GM21528 (cell line): ENCODE measurements around the gene INIP.

Experiments
- ATAC-seq: cut with Tn5 transposase; IDR thresholded peaks from one replicate; pipeline ENCODE4 v1.9.1; 2021; ENCODE audit warnings: mild to moderate bottlenecking, moderate library complexity; ENCODE audit not compliant: unreplicated experiment, low FRiP score

INIP gene

DNA sequence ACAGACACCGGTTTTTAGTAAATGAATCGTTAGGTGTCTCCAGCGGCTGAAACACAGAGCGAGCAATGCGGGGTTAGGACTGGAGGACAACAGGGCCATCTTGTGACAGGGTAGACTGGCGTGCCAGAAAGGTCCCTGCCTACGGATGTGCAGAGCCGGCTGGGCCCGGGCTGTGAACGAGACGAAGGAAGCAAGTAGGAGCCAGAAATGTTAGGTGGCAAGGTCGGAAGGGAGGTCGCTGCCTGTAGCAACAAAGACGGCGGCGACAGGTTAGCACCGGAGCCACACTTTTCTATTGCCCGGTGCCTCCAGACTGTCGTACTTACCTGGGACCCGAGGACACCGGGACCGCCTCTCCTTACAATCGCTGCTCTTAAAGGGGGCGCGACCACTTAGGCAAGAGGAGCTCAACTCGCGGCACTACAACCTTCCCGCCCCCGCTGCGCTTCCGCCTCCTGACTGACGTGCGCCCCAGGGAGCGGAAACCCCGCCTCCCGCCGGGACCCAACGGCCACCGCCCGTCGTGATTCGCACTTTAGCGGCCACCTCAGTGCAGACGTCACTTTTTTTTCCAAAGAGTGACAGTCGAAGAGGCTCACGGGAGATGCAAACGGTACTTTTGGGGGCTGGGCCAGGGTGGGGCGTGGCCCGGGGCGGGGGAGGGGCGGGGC, at the start of gene INIP:
INIP (minus strand) TSS at position 457 of the 671 bp plus-strand sequence. CDS start 1,632 bp downstream, outside the sequence.
- peak; percentile 96 for ATAC-seq

GRCh38 chr9:112765281-112765680, 47.4 kb upstream of the INIP start:
- ATAC-seq = no peak

DNA sequence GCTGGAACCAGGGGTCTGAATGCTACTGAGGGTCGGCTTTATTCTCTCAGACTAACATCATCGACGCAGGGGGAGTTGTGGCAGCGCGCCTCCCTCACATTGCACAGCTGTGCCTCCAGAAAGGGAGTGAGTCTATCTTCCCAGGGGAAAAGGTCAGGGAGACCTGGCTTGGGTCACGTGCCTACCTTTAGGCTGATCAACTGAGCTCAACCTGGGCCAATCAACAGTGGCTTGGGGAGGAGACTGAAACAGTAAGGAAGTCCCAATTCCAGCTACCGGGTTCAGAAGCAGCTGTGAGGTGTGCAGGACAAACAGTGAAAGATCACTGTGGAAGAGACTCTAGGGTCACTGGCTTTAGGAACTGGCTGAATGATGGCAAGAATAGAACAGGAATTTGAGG, 46.9 kb upstream of the INIP start:
- ATAC-seq = no peak

- no peak for ATAC-seq
Measured at GRCh38 chr9:112764344-112764743, 46.4 kb upstream of the INIP start.

GRCh38 chr9:112762726-112763518, 45.0 kb upstream of the INIP start:
- ATAC-seq = no peak

GRCh38 chr9:112761912-112762655, 44.2 kb upstream of the INIP start:
- no peak for ATAC-seq

DNA sequence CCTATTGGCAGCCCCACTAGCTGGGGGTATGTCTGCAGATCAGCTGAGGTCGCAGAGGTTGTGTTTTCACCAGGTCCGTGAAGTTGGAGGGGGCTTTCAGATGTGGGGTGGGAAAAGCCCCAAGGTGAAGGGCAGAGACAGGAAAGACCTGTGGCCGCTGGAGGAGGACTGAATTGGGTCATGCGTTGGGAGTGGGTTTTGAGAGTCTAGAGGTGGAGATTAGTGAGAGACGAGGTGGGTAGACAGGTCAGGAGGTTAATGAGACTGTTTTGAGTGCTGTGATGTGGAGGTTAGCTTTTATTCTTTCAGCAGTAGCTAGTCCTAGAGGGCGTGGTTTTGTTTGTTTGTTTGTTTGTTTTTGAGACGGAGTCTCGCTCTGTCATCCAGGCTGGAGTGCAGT, 42.9 kb upstream of the INIP start:
- no peak for ATAC-seq

DNA sequence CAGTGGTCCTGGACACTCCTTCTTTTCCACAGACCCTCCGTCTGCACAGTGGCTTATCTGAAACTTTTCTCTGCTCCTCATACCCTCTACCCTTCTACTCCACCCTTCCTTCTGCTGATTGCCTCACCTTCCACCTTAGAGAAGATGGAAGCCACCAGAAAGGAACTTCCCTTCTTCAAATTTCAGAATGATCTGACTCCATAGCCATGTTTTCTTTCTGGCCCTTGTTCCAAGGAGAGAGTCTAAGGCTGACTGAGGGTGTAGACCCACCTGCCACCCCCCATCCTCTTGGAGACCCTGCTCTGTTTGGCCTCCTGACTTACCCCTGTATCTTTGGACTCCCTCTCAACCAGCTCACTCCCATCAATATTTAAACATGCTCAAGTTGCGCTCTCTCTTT, 40.0 kb upstream of the INIP start:
- ATAC-seq = no peak

DNA sequence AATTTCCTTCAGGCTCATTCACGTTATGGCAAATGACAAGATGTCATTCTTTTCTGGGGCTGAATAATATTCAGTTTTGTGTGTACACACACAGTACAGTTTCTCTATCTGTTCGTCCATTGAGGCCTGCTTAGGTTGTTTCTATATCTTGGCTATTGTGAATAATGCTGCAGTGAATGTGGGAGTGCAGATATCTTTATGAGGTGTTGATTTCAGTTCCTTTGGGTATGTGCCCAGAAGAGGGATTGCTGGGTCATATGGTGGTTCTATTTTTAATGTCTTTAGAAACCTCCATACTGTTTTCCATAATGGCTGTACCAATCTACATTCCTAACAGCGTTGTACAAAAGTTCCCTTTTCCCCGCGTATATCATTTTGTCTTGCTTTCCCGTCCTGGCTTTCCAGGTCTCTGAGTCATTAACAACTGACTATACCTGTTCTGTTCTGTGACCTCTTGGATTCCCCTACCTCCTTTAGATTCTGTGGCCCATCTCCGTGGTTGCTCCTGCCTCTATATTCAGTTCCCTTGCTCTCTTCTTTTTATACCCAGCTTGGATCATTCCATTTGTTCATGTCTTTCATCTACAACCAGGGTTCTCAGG, 39.5 kb upstream of the INIP start:
- no peak for ATAC-seq

DNA sequence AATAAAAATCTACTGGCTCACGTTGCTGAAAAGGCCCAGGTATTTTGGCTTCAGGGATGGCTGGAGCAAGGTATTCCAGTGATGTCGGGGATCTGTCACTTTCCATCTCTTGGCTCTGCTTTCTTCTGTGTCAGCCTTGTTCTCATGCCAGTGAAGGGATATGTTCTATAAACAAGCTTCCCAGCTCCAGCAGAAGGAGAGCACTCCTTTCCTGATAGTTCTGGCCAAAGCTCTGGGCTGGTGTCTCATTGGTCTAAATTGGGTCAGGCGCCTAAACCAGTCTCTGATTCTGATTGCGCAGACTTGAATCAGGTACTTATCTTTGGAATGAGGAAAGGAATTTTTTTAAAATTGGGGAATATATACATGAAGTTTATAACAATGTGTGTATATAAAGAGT, 37.8 kb upstream of the INIP start:
- ATAC-seq = no peak

GRCh38 chr9:112755016-112755427, 37.1 kb upstream of the INIP start:
- no peak for ATAC-seq

DNA sequence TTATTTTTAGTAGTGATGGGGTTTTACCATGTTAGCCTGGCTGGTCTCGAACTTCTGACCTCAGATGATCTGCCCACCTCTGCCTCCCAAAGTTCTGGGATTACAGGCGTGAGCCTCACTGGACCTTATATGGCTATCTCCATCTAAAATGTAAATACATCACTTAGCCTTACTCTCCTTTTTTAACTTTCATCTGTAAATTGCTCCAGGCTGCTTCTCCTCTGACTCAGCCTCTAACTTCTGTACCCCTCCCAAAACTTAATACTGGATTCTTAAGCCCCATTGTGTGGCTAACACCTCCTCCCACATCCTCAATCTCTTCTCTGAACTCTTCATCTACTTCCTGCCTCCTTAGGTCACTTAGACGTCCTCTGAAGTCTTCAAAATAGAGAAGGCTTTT, 36.7 kb upstream of the INIP start:
- no peak for ATAC-seq

DNA sequence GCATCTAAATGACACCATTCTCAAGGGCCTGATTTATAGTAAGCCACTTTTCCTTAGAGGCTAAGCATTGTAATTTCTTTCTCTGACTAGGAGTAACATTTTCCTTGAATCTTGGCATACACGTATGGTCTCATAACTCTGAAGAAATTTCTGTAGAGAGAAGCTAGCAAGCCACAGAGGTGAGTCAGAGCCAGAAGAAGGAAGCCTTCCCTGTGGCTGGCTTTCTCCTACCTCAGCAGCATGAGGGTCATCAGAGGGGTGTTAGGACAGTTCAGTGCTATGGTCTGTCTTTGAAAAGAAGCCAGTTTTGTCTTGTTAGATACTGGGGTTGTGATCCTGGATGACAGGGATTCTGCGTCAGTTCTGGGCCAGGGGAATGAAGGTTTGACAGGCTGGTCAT, 35.8 kb upstream of the INIP start:
- ATAC-seq = no peak

DNA sequence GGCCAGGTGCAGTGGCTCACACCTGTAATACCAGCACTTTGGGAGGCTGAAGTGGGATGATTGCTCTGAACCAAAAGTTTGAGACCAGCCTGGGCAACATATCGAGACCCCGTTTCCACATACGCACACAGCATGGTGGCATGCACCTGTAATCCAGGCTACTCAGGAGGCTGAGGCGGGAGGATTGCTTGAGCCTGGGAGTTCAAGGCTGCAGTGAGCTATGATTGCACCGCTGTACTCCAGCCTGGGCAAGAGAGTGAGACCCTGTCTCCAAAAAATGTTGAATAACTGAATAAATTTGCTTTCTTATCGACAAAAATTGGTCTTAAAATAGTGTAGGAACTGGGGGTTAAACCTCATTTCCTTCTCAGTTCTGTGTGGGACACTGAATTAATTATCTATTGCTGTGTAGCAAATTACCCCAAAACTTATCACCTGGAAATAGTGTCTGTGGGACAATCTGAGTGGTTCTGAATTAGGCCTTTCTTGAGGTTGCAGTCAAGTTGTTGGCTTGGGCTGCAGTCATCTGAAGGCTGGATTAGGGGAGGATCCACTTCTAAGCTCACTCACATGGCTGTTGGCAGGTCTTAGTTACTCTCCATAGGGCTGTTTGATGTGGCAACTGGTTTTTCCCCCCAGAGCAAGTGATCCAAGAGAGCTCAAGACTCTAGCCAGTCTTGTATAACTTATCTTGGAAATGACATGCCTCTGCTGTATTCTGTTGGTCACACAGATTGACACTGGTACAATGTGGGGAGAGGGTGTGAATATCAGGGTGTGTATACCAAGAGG, 34.6 kb upstream of the INIP start:
- ATAC-seq = no peak

GRCh38 chr9:112751056-112751795, 33.3 kb upstream of the INIP start:
- ATAC-seq = peak; percentile 41

- no peak for ATAC-seq
Measured at GRCh38 chr9:112750764-112751055, 32.8 kb upstream of the INIP start.

DNA sequence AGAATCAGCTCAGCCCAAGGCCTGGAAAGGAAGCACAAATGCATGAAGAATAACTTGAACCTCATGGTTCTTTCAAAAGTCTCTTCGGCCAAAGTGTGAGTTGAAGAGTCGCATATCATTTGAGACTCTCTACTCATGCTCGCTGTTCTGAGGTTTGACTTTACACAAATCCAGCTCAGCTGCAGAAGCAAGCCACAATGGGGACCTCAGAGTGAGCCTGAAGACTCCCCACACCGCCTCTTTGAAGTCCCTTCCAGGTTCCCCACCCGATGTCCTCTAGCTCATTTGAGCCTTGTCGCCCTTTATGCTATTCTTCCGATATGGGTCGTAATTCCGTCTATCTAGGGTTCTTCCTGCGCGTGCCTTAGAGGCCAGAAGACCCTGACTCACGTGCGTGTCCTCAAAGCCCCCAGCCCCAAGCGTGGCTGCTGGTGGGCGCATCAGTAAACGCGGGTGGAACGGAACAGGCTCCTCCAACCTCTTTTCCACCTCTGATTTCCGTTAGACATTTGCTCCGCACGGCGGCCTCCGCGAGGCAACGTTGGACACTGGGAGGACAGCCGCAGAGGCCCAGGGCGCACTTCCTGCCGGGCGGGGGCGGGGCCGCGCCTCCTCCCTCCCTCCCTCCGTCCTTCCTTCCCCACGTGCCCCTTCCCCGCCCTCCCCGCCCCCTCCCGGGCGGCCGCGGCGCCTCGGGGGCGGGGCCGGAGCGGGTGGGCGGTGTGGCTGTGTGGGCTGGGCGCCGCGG, 32.3 kb upstream of the INIP start, which contains the start of gene SNX30:
SNX30 (plus strand) TSS at position 745 of the 748 bp plus-strand sequence. CDS start 242 bp downstream, outside the sequence.
- ATAC-seq = peak; percentile 70

DNA sequence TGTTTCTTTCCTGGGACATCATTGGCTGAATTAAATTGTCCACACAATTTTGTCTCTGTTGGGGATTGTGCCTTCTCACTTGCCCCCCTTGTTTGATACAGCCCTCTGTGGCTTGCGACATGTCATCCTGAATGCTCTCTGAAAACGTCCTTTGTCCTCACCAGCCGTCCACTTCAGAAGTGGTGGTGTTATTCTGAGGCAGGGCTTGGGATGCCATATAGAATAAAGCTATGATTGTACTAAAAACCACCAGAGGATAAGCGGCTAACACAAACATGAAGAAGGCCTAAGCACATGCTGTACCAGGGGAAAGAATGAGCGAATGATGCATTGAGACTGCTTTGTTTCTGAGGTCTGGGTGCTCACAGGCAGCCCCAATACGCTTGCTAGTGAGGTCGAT, 29.2 kb upstream of the INIP start:
- ATAC-seq = no peak

GRCh38 chr9:112744177-112744576, 26.3 kb upstream of the INIP start:
- ATAC-seq = no peak
